HepG2 (cell line): ENCODE data around the gene TKTL1. TPM values are rescaled to one million over a fixed set of nuclear protein-coding genes. Genes with fewer than 3 reads are reported as not detected.

ENCODE experiments used
- ATAC-seq: fragments of 200-7000 bp; cut with Tn5 transposase; 3 replicates; pipeline ENCODE4 v1.9.1; 2020; ENCODE audit warnings: mild to moderate bottlenecking, moderate library complexity
- BruUV-seq: library from RNA; stranded (reverse); fragments of 400-500 nt; replicated peaks from 2 replicates; lab custom pipeline; 2021; lab: Mats Ljungman, UMichigan
- CTCF ChIA-PET: fragments of 300-600 bp; formaldehyde crosslinking; extraction: SDS; loops from one replicate; lab custom pipeline; 2021; ENCODE audit warnings: low total read pairs, inconsistent platforms, low intra/inter-chr PET ratio; lab: Yijun Ruan, JAX
- POLR2A ChIA-PET: fragments of 350-600 bp; sonication (Branson Sonifier 250); formaldehyde crosslinking; loops from one replicate; lab custom pipeline; 2020; ENCODE audit warnings: antibody characterized with exemption, inconsistent platforms; lab: Yijun Ruan, JAX
- DNase-seq: peaks from one replicate; pipeline ENCODE4 v3.0.0-alpha.2; 2015; ENCODE audit warnings: low spot score
- FAIRE-seq: peaks from 3 replicates; lab custom pipeline; 2011; peaks lifted over from hg19 to GRCh38; lab: Jason Lieb, UNC
- H2AFZ ChIP-seq: one replicate; pipeline ENCODE4 v1.6.1; 2011; ENCODE audit warnings: low read length, inconsistent platforms
- H3K27ac ChIP-seq: fragments of 300-600 bp; 3 replicates; pipeline ENCODE4 v1.8.0; 2011; ENCODE audit warnings: mixed run types, mild to moderate bottlenecking, mixed read lengths, low read length, inconsistent platforms; ENCODE audit not compliant: insufficient read depth; ENCODE audit errors: extremely low read length
- H3K27me3 ChIP-seq, 2 experiments: fragments of 200-600 bp in 1 of 2; 2 replicates in 1 of 2; 3 replicates in 1 of 2; pipeline versions ENCODE4 v1.6.0 to v1.8.0; 2011; ENCODE audit warnings: low read length in 2 of 2, mild to moderate bottlenecking in 2 of 2, moderate library complexity in 2 of 2, inconsistent platforms in 1 of 2; ENCODE audit not compliant: insufficient read depth in 2 of 2, control insufficient read depth in 1 of 2
- H3K36me3 ChIP-seq, 2 experiments: fragments of 200-600 bp in 1 of 2; replicated peaks in 1 of 2; 2 replicates in 1 of 2; 3 replicates in 1 of 2; pipeline versions ENCODE4 v1.5.1 to v1.8.0; 2011; ENCODE audit warnings: low read length in 2 of 2, inconsistent platforms in 1 of 2; ENCODE audit not compliant: insufficient read depth in 2 of 2, control insufficient read depth in 1 of 2
- H3K4me1 ChIP-seq: 2 replicates; pipeline ENCODE4 v1.5.1; 2012; ENCODE audit warnings: low read length, inconsistent platforms; ENCODE audit not compliant: insufficient read depth
- H3K4me2 ChIP-seq: 2 replicates; pipeline ENCODE4 v1.6.0; 2011; ENCODE audit warnings: low read depth, low read length, inconsistent platforms
- H3K4me3 ChIP-seq, 3 experiments: fragments of 200-600 bp in 1 of 3; sonication (generic), shearing (Covaris generic) in 1 of 3; replicated peaks in 1 of 3; 2 replicates each; pipeline ENCODE4 v1.5.1; 2011 to 2016; ENCODE audit warnings: low read length in 3 of 3, inconsistent platforms in 2 of 3, low read depth in 2 of 3, mild to moderate bottlenecking in 2 of 3, control low read depth in 1 of 3, mixed read lengths in 1 of 3; ENCODE audit not compliant: insufficient read depth in 1 of 3
- H3K79me2 ChIP-seq: one replicate; pipeline ENCODE4 v1.6.1; 2011; ENCODE audit warnings: low read length, inconsistent platforms; ENCODE audit not compliant: insufficient read depth
- H3K9ac ChIP-seq: 2 replicates; pipeline ENCODE4 v1.6.0; 2011; ENCODE audit warnings: mild to moderate bottlenecking, low read depth, low read length, inconsistent platforms; ENCODE audit not compliant: insufficient read depth
- H3K9me3 ChIP-seq: 2 replicates; pipeline ENCODE4 v1.5.1; 2012; ENCODE audit warnings: mild to moderate bottlenecking, low read length
- H4K20me1 ChIP-seq: 2 replicates; pipeline ENCODE4 v1.6.0; 2011; ENCODE audit warnings: inconsistent platforms, mild to moderate bottlenecking, low read length, moderate library complexity; ENCODE audit not compliant: insufficient read depth
- CHCHD3 ChIP-seq: sonication (generic); formaldehyde crosslinking; IDR thresholded peaks from 2 replicates; pipeline ENCODE4 v1.8.0; 2022; ENCODE audit warnings: mild to moderate bottlenecking, missing genetic modification reagents, moderate library complexity
- HNF4A ChIP-seq: sonication (generic); formaldehyde crosslinking; IDR thresholded peaks from 2 replicates; pipeline ENCODE4 v1.4.0; 2020; ENCODE audit warnings: missing genetic modification reagents
- JARID2 ChIP-seq: sonication (generic); formaldehyde crosslinking; IDR thresholded peaks from 2 replicates; pipeline ENCODE4 v1.8.1; 2023; ENCODE audit warnings: missing genetic modification reagents, inconsistent platforms; ENCODE audit not compliant: insufficient replicate concordance
- KAT7 ChIP-seq: IDR thresholded peaks from 2 replicates; pipeline ENCODE4 v1.6.1; 2018; ENCODE audit warnings: borderline replicate concordance, missing compliant biosample characterization
- KDM4B ChIP-seq: sonication (generic); formaldehyde crosslinking; IDR thresholded peaks from 2 replicates; pipeline ENCODE4 v1.4.0; 2020; ENCODE audit warnings: missing genetic modification reagents
- MED8 ChIP-seq: sonication (generic); formaldehyde crosslinking; IDR thresholded peaks from 2 replicates; pipeline ENCODE4 v1.8.1; 2023; ENCODE audit warnings: mild to moderate bottlenecking, missing genetic modification reagents; ENCODE audit not compliant: insufficient replicate concordance
- NR2F1 ChIP-seq, 2 experiments: fragments of 450-650 bp in 1 of 2; formaldehyde crosslinking in 1 of 2; IDR thresholded peaks; 2 replicates each; pipeline versions ENCODE4 v1.5.0 to v1.6.1; 2016 to 2020; ENCODE audit warnings: mild to moderate bottlenecking in 1 of 2, missing compliant biosample characterization in 1 of 2, missing genetic modification reagents in 1 of 2, moderate library complexity in 1 of 2
- SP4 ChIP-seq: sonication (generic); formaldehyde crosslinking; IDR thresholded peaks from 2 replicates; pipeline ENCODE4 v1.8.1; 2023; ENCODE audit warnings: mild to moderate bottlenecking, missing genetic modification reagents
- ZFX ChIP-seq: sonication (generic); formaldehyde crosslinking; IDR thresholded peaks from 2 replicates; pipeline ENCODE4 v1.4.0; 2020; ENCODE audit warnings: mild to moderate bottlenecking, low read depth, missing genetic modification reagents, moderate library complexity
- ZKSCAN8 ChIP-seq: IDR thresholded peaks from 2 replicates; pipeline ENCODE4 v1.6.1; 2016; ENCODE audit warnings: borderline replicate concordance, missing genetic modification reagents, missing compliant biosample characterization
- ZMYM3 ChIP-seq: sonication (generic); formaldehyde crosslinking; IDR thresholded peaks from 2 replicates; pipeline ENCODE4 v1.5.1; 2020; ENCODE audit warnings: mild to moderate bottlenecking, missing genetic modification reagents
- ZSCAN21 ChIP-seq: sonication (generic); formaldehyde crosslinking; IDR thresholded peaks from 2 replicates; pipeline ENCODE4 v1.8.0; 2022; ENCODE audit warnings: mild to moderate bottlenecking, missing genetic modification reagents, moderate library complexity, borderline replicate concordance
- WGBS: methylation state at CpG from one replicate; pipeline ENCODE4 v1.1.6; 2017; ENCODE audit warnings: low lambda C conversion rate; 5-methylcytosine and 5-hydroxymethylcytosine counted together
- in situ Hi-C: cut with HindIII; loops from 2 replicates; pipeline ENCODE4 v1.10.0; 2017; ENCODE audit warnings: low pct_unique_long_range_greater_than_20kb; ENCODE audit not compliant: extremely low pct_ligation_motif_present
- intact Hi-C: fragments of 100-400 bp; cut with micrococcal nuclease; formaldehyde crosslinking; loops from one replicate; pipeline ENCODE4 v1.10.0; 2022; ENCODE audit not compliant: unreplicated experiment
- polyA plus RNA-seq, 8 experiments: library from polyadenylated mRNA; depleted of rRNA in 3 of 8; stranded (reverse) in 7 of 8; unstranded in 1 of 8; fragments of >200 nt; fragmentation: Illumina TruSeq in 4 of 8; extraction: Trizol in 4 of 8; gene quantifications; 2 replicates each; pipeline versions ENCODE4 v1.2.1 to v1.2.3, GENCODE V29; 2011 to 2016; ENCODE audit warnings: low read depth in 4 of 8, missing spikeins in 1 of 8, mixed read lengths in 1 of 8; ENCODE audit not compliant: insufficient read depth in 1 of 8
- total RNA-seq, 5 experiments: library from RNA; depleted of rRNA; stranded (reverse); fragments of >200 nt; fragmentation: Illumina TruSeq; extraction: Trizol; gene quantifications; 2 replicates each; pipeline ENCODE4 v1.2.3, GENCODE V29; 2016; ENCODE audit warnings: low read depth in 1 of 5
- TF ChIP-seq, protein P1 (sequence below): IDR thresholded peaks from 2 replicates; pipeline ENCODE4 v1.6.1; 2016
- TF ChIP-seq, protein P2 (sequence below): sonication (generic); formaldehyde crosslinking; IDR thresholded peaks from 2 replicates; pipeline ENCODE4 v1.4.0; 2020; ENCODE audit warnings: missing genetic modification reagents
- TF ChIP-seq, protein P3 (sequence below): sonication (generic); formaldehyde crosslinking; IDR thresholded peaks from 2 replicates; pipeline ENCODE4 v1.5.0; 2020; ENCODE audit warnings: mild to moderate bottlenecking, low read depth, missing genetic modification reagents, borderline replicate concordance

Gene TKTL1
- total and polyA plus RNA-seq, 2 of the 13 experiments (the other 11 are each of a cell fraction or from before 2014, with no cell fraction given) = not detected

DNA sequence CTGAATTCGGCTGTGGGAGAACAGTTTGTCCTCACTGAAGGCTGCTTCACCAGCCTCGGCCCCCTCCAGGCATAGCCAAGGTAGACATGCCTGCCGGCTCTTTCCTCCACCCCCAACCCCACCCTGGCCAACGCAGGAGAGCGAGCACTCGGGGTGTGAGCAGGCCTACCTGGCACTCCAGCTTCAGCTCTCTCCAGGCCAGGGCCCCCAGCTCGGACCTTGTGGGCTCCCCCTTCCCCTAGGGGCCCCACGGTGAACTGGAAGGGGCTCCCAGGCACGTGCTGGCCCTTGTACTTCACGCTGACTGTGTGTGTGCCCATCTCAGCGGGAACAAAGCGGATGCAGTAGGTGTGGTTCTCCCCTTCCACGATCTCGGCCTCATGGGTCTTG lies 56.4 kb downstream of the TKTL1 start (continued):
- TF ChIP-seq, protein P1, sequence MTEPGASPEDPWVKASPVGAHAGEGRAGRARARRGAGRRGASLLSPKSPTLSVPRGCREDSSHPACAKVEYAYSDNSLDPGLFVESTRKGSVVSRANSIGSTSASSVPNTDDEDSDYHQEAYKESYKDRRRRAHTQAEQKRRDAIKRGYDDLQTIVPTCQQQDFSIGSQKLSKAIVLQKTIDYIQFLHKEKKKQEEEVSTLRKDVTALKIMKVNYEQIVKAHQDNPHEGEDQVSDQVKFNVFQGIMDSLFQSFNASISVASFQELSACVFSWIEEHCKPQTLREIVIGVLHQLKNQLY (CRISPR knock-in tag) = no peak
- TF ChIP-seq ZFX (CRISPR knock-in tag) = no peak
- TF ChIP-seq ZKSCAN8 (CRISPR knock-in tag) = no peak
- no peak for TF ChIP-seq CHCHD3 (CRISPR knock-in tag)
- TF ChIP-seq NR2F1 (CRISPR knock-in tag; IDR thresholded peaks at IDR 0.05) = no peak

DNA sequence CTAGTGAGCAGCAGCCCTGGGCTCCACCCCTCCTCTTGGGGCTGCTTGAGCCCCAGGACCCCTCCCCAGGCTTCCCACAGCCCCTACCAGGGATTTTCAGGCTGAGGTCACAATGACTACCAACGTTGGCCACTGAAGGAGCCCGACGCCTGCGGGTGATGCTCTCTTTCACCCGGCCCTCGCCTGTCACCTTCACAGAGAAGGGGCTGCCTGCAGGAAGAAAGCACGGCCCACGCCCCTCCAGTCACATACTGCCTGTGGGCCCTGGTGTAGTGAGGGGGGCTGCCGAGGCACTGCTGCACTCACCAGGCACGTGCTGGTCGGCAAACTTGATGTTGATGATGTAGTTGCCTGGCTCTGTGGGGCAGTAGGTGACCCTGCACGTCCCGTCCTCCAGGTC lies 56.9 kb downstream of the TKTL1 start:
- TSS peak; percentile 49 for BruUV-seq
- Histone ChIP-seq H3K4me1 (peaks cover 1% of the 10 kb centered on the region; the same call in 1 of the 2 replicates), H3K4me3 (no peak overlapping the region), H3K79me2 (no peaks in the 10 kb centered on the region), H3K9me3 (no peaks in the 10 kb centered on the region), H3K36me3 (peaks cover 11 to 33% of the 10 kb centered on the region in 2 experiments; a peak in 4 of 5 replicates), H3K27ac (no peak overlapping the region), H4K20me1 (no peaks in the 10 kb centered on the region), H3K9ac (no peak overlapping the region), H3K4me2 (no peak overlapping the region), H3K27me3 (no peaks in the 10 kb centered on the region), H2AFZ (no peak overlapping the region)
- intact Hi-C loops (no loop called here), in situ Hi-C loops (no loop called here)
- DNase-seq = no peak
- TF ChIP-seq, protein P2, sequence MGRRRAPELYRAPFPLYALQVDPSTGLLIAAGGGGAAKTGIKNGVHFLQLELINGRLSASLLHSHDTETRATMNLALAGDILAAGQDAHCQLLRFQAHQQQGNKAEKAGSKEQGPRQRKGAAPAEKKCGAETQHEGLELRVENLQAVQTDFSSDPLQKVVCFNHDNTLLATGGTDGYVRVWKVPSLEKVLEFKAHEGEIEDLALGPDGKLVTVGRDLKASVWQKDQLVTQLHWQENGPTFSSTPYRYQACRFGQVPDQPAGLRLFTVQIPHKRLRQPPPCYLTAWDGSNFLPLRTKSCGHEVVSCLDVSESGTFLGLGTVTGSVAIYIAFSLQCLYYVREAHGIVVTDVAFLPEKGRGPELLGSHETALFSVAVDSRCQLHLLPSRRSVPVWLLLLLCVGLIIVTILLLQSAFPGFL = no peak
- no peak for TF ChIP-seq JARID2 (CRISPR knock-in tag)
- TF ChIP-seq HNF4A (CRISPR knock-in tag) = no peak
- TF ChIP-seq ZMYM3 (CRISPR knock-in tag) = no peak
- no peak for TF ChIP-seq KDM4B (CRISPR knock-in tag)
- TF ChIP-seq, protein P3, sequence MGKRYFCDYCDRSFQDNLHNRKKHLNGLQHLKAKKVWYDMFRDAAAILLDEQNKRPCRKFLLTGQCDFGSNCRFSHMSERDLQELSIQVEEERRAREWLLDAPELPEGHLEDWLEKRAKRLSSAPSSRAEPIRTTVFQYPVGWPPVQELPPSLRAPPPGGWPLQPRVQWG (CRISPR knock-in tag) = no peak
- TF ChIP-seq MED8 (CRISPR knock-in tag) = no peak
- no peak for TF ChIP-seq ZSCAN21 (CRISPR knock-in tag)
- no peak for TF ChIP-seq KAT7 (CRISPR knock-in tag)
- TF ChIP-seq SP4 (CRISPR knock-in tag) = no peak
- FAIRE-seq = no peak
- POLR2A ChIA-PET = no interaction called here
- CTCF ChIA-PET = no interaction called here
- ATAC-seq = no peak
- 100% methylated on average over 1 of the region's 13 CpGs for WGBS
